GM19328 (cell line): ENCODE data around the gene CABLES1.

ENCODE experiments used
- ATAC-seq: cut with Tn5 transposase; IDR thresholded peaks from one replicate; pipeline ENCODE4 v1.9.1; 2021; ENCODE audit warnings: mild to moderate bottlenecking, moderate library complexity; ENCODE audit not compliant: unreplicated experiment

Gene CABLES1

GRCh38 chr18:23238651-23239349, 103.5 kb downstream of the CABLES1 start:
- no peak for ATAC-seq

- no peak for ATAC-seq
These were observed 104.0 kb downstream of the CABLES1 start for GRCh38 chr18:23239350-23239692.

GRCh38 chr18:23239885-23240608, 104.8 kb downstream of the CABLES1 start:
- ATAC-seq = no peak

GRCh38 chr18:23240609-23240930, 105.3 kb downstream of the CABLES1 start:
- ATAC-seq = no peak

GRCh38 chr18:23241833-23242496, 106.7 kb downstream of the CABLES1 start:
- ATAC-seq = peak; percentile 74

- ATAC-seq = no peak
These were observed 107.9 kb downstream of the CABLES1 start for GRCh38 chr18:23243178-23243577.

- ATAC-seq = no peak
These were observed 108.5 kb downstream of the CABLES1 start for GRCh38 chr18:23243816-23244215.

- ATAC-seq = no peak
These were observed 109.1 kb downstream of the CABLES1 start for GRCh38 chr18:23244401-23244800.

- no peak for ATAC-seq
These were observed 110.2 kb downstream of the CABLES1 start for GRCh38 chr18:23245461-23245860.

GRCh38 chr18:23247331-23247730, 112.0 kb downstream of the CABLES1 start:
- ATAC-seq = no peak

GRCh38 chr18:23247896-23248295, 112.6 kb downstream of the CABLES1 start:
- no peak for ATAC-seq

- ATAC-seq = no peak
These were observed 113.5 kb downstream of the CABLES1 start for GRCh38 chr18:23248826-23249225.

GRCh38 chr18:23249348-23249747, 114.1 kb downstream of the CABLES1 start:
- ATAC-seq = no peak

- no peak for ATAC-seq
These were observed 115.8 kb downstream of the CABLES1 start for GRCh38 chr18:23250893-23251656.

GRCh38 chr18:23253630-23254029, 118.3 kb downstream of the CABLES1 start:
- no peak for ATAC-seq

- ATAC-seq = no peak
These were observed 121.9 kb downstream of the CABLES1 start for GRCh38 chr18:23257137-23257536.

- ATAC-seq = no peak
These were observed 122.6 kb downstream of the CABLES1 start for GRCh38 chr18:23257686-23258565.

- ATAC-seq = no peak
These were observed 123.5 kb downstream of the CABLES1 start for GRCh38 chr18:23258566-23259469.
